Pancreas (tissue), 10 donors: Measurements from ENCODE around the gene ZGRF1. TPM values are rescaled to one million over a fixed set of nuclear protein-coding genes. Genes with fewer than 3 reads are reported as not detected.

Experiments
- ATAC-seq, 4 donors: fragments of 200-7000 bp; cut with Tn5 transposase; one replicate each; pipeline versions ENCODE4 v1.8.0 to v1.9.1; 2020; ENCODE audit warnings: mild to moderate bottlenecking in 4 of 4, moderate library complexity in 4 of 4
- DNase-seq, 6 donors: peaks; one replicate each; pipeline ENCODE4 v3.0.0-alpha.2; 2020
- FAIRE-seq: peaks from 2 replicates; lab custom pipeline; 2012; peaks lifted over from hg19 to GRCh38; lab: Jason Lieb, UNC
- H3K27ac ChIP-seq, 4 donors: fragments of 200-600 bp; sonication (generic); 1 replicate in 3 of 4; 2 replicates in 1 of 4; pipeline versions ENCODE4 v1.5.0 to v1.8.0; 2020
- H3K27me3 ChIP-seq, 4 donors: fragments of 200-600 bp; one replicate each; pipeline ENCODE4 v1.8.0; 2021
- H3K36me3 ChIP-seq, 3 donors: fragments of 200-600 bp; sonication (generic) in 1 of 3; one replicate each; pipeline versions ENCODE4 v1.5.0 to v1.8.0; 2020 to 2021
- H3K4me1 ChIP-seq, 3 donors: fragments of 200-600 bp; one replicate each; pipeline ENCODE4 v1.8.0; 2021
- H3K4me3 ChIP-seq, 4 donors: fragments of 200-600 bp; sonication (generic) in 2 of 4; one replicate each; pipeline versions ENCODE4 v1.5.0 to v1.8.0; 2020 to 2021
- H3K9me3 ChIP-seq, 4 donors: fragments of 200-600 bp; one replicate each; pipeline ENCODE4 v1.8.0; 2021
- WGBS, 2 donors: extraction: QIAGEN DNeasy Blood & Tissue Kit; methylation state at CpG; one replicate each; pipeline ENCODE4 v1.1.7; 2013; 5-methylcytosine and 5-hydroxymethylcytosine counted together
- intact Hi-C, 3 donors: fragments of 100-400 bp; cut with DNase I; formaldehyde crosslinking; loops; one replicate each; pipeline versions ENCODE4 v1.11.1 to v1.14.2; 2022
- polyA plus RNA-seq, 2 donors: library from polyadenylated mRNA; stranded (reverse); fragments of 200-250 nt; gene quantifications; one replicate each; pipeline ENCODE4 v1.2.3, GENCODE V29; 2013
- total RNA-seq, 6 donors: library from RNA; stranded (reverse); fragmentation: NEBNext Ultra II Directional in 4 of 6; extraction: Animal tissue kit (Norgen Biotek cat#: 25700) in 4 of 6; gene quantifications; one replicate each; pipeline versions ENCODE4 v1.2.1 to v1.2.4, GENCODE V29; 2021 to 2023
- TF ChIP-seq, protein P1 (sequence below), 4 donors: fragments of 200-600 bp; sonication (generic) in 3 of 4; IDR thresholded peaks; one replicate each; pipeline versions ENCODE4 v1.5.0 to v1.8.0; 2021; ENCODE audit warnings: antibody characterized with exemption in 4 of 4
- donor health status: healthy with polysubstance abuse.
- donor health status: DM: no; HTN: no; CAD: no; lungs with moderate emphysema.
- donor health status: DM: no; HTN: no; CAD: no.
- donor health status: control.
- donor health status: control.
- donor health status: Bipolar disorder and iron deficiency.
- donor health status: DM: yes; HTN: yes; CAD: no.
- donor health status: DM: no; HTN: no; CAD: no.
- donor health status: DM: no; HTN: no; CAD: no.
- donor health status: DM: yes; HTN: yes; CAD: no.

ZGRF1 gene
- 1 to 10 TPM in 5 of 6 donors, under 1 TPM in 1; 0.82 to 2.0 (median 1.8) TPM for total RNA-seq
- polyA plus RNA-seq: 1 to 10 TPM; 2.1 to 4.9 TPM

- H3K27me3 ChIP-seq: no peaks in the 10 kb centered on the region
- H3K27ac ChIP-seq: peak within 1 kb of the TSS; percentile 91 to 96 (median 92)
- TF ChIP-seq, protein P1, sequence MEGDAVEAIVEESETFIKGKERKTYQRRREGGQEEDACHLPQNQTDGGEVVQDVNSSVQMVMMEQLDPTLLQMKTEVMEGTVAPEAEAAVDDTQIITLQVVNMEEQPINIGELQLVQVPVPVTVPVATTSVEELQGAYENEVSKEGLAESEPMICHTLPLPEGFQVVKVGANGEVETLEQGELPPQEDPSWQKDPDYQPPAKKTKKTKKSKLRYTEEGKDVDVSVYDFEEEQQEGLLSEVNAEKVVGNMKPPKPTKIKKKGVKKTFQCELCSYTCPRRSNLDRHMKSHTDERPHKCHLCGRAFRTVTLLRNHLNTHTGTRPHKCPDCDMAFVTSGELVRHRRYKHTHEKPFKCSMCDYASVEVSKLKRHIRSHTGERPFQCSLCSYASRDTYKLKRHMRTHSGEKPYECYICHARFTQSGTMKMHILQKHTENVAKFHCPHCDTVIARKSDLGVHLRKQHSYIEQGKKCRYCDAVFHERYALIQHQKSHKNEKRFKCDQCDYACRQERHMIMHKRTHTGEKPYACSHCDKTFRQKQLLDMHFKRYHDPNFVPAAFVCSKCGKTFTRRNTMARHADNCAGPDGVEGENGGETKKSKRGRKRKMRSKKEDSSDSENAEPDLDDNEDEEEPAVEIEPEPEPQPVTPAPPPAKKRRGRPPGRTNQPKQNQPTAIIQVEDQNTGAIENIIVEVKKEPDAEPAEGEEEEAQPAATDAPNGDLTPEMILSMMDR (IDR thresholded peaks at IDR 0.05): peak; percentile 63 to 95 (median 92)
- DNase-seq: peak; percentile 95 to 99 (median 98)
- peak within 1 kb of the TSS; percentile 54 to 67 (median 56) for H3K4me3 ChIP-seq
- WGBS, 2 donors: 0 to 1% methylated on average over 66 of the region's 66 CpGs
- ATAC-seq: peak; percentile 94 to 98 (median 96)
- peaks cover 8 to 10% (median 9%) of the 10 kb centered on the region in 3 donors for H3K4me1 ChIP-seq
- H3K9me3 ChIP-seq: no peaks in the 10 kb centered on the region
- peak; percentile 96 for FAIRE-seq
- intact Hi-C loops: no loop called here
- H3K36me3 ChIP-seq: no peaks in the 10 kb centered on the region
Observed at GRCh38 chr4:112636688-112637551, at the start of gene ZGRF1, which contains the start of gene LARP7. Gene ZGRF1 (minus strand): TSS chr4:112636909. CDS start chr4:112633176, 3,733 bp downstream. Gene LARP7 (plus strand): TSS chr4:112637143. CDS start chr4:112644670, 7,527 bp downstream.

DNA sequence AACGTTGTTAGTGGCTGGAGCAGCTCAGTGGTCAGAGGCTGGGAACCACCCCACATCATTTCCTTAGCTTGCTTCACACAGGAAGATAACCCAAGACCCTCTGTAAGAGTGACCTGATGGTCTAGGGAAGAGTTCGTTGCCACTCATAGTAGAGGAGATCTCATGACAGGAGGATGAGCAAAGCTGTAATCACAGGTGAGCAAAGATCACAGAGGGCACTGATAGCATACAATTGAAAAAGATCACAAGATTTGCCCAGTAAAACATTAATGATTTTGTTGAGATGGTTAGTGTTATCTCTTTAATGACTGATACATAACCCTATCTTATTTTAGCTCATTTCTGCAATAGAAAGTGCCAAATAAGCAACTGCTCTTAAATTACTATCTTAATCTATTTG lies 44.3 kb upstream of the ZGRF1 start:
- no peaks in the 10 kb centered on the region for H3K36me3 ChIP-seq
- WGBS, 2 donors: 14 to 34% methylated on average over 2 of the region's 2 CpGs
- DNase-seq: no peak
- TF ChIP-seq, protein P1 (IDR thresholded peaks at IDR 0.05): no peak
- FAIRE-seq: no peak
- no peaks in the 10 kb centered on the region for H3K27me3 ChIP-seq
- no peaks in the 10 kb centered on the region for H3K4me1 ChIP-seq
- no peaks in the 10 kb centered on the region for H3K9me3 ChIP-seq
- H3K4me3 ChIP-seq: no peak overlapping the region
- ATAC-seq: no peak
- intact Hi-C loops: no loop called here
- no peak overlapping the region for H3K27ac ChIP-seq

- no peaks in the 10 kb centered on the region for H3K27me3 ChIP-seq
- ATAC-seq (no peak), FAIRE-seq (no peak), DNase-seq (no peak)
- intact Hi-C loops: no loop called here
- TF ChIP-seq, protein P1 (IDR thresholded peaks at IDR 0.05): no peak
- WGBS, 2 donors: 47 to 59% methylated on average over 2 of the region's 2 CpGs
- H3K4me3 ChIP-seq: no peak overlapping the region
- H3K36me3 ChIP-seq: no peaks in the 10 kb centered on the region
- H3K27ac ChIP-seq: no peak overlapping the region
- no peaks in the 10 kb centered on the region for H3K4me1 ChIP-seq
- no peaks in the 10 kb centered on the region for H3K9me3 ChIP-seq
Observed at GRCh38 chr4:112677519-112678091, 40.9 kb upstream of the ZGRF1 start.

DNA sequence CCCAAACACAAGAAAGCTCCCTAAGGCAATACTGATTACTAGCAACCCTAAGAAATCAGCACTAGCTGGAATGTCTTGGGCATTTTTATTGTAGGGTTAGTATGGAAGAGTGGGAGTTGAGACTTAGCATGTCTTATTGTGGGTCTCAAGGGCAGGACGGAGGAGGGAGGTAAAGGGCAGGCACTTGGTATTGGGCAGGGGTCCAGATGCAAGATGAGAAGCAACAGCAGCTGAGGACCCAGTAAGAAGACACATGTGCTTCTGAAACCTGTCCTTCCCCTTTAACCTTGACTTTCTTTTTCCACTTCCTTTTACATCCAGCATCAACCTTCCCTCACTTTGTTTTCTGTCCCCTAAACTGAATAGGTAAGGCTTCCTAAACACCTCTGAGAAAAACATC lies 37.7 kb upstream of the ZGRF1 start:
- ATAC-seq (no peak), DNase-seq (no peak), FAIRE-seq (no peak)
- no peak overlapping the region for H3K27ac ChIP-seq
- H3K4me3 ChIP-seq: no peak overlapping the region
- TF ChIP-seq, protein P1 (IDR thresholded peaks at IDR 0.05): no peak
- intact Hi-C loops: no loop called here
- H3K36me3 ChIP-seq: no peaks in the 10 kb centered on the region
- no peaks in the 10 kb centered on the region for H3K4me1 ChIP-seq
- H3K27me3 ChIP-seq: no peaks in the 10 kb centered on the region
- no peaks in the 10 kb centered on the region for H3K9me3 ChIP-seq
- WGBS, 2 donors: 44 to 57% methylated on average over 1 of the region's 1 CpG
